ENCODE data around the gene CHMP4B. TPM values are rescaled to one million over a fixed set of nuclear protein-coding genes. Genes with fewer than 3 reads are reported as not detected.

The CHMP4B gene
- total RNA-seq, 1 donor from 2014 or later = 137 TPM

DNA sequence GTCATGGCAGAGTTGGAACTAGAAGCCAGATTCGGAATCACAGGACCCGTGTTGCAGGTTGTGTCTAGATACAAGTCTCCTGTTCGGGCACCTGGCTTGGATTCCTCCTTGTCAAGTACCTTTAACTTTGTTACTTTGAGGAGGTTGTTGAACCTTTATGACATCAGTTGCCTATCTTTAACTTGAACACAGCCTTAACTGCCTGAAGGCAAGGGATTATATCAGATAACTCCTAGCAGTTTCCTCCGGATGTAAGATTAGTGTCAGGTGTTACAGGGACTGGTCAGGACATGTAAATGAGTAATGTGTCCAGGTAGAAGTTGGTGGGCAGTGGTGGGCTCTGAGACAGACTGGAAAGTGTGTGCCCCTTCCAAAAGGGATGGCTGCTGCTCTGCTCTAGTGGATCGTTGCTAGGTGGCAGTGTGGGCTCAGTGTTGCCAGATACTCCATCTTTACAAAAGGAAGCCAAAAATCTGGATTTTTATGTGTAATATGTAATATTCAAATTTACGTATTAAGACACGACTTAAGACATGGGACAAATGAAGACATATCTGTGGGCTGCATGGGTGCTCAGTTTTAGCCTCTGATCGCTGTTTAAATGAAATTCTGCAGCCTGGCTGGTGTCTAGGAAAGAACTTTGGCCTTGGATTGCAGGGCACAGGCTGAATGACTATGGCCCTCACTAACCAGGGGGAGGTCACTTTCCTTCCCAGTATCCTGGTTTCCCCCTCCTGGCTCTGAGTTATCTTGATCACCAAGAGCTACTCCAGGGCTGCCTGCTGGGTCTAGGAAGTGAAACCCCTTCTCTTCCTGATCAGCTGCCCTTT, 27.1 kb downstream of the CHMP4B start:
- Mint-ChIP-seq H3K36me3 (ENCODE audit: insufficient read depth) (peaks cover 14% of the 10 kb centered on the region), H3K9me3 (ENCODE audit: low read depth) (peaks cover 5% of the 10 kb centered on the region), H3K27me3 (no peaks in the 10 kb centered on the region), H3K27ac (peak overlapping the region; percentile 4), H3K4me1 (ENCODE audit: low read depth) (peaks cover 57% of the 10 kb centered on the region), H3K4me3 (ENCODE audit: low read depth) (no peak overlapping the region)
- no peak for DNase-seq (ENCODE audit: low spot score, unreplicated experiment)
- peak; percentile 10 for TF ChIP-seq CTCF (IDR thresholded peaks at IDR 0.05; ENCODE audit: unreplicated experiment)

- DNase-seq (ENCODE audit: low spot score, unreplicated experiment) = no peak
- H3K27ac Mint-ChIP-seq = no peak overlapping the region
- H3K9me3 Mint-ChIP-seq (ENCODE audit: low read depth) = peaks cover 5% of the 10 kb centered on the region
- peaks cover 11% of the 10 kb centered on the region for H3K36me3 Mint-ChIP-seq (ENCODE audit: insufficient read depth)
- peaks cover 59% of the 10 kb centered on the region for H3K4me1 Mint-ChIP-seq (ENCODE audit: low read depth)
- H3K4me3 Mint-ChIP-seq (ENCODE audit: low read depth) = no peak overlapping the region
- TF ChIP-seq CTCF (IDR thresholded peaks at IDR 0.05; ENCODE audit: unreplicated experiment) = no peak
- H3K27me3 Mint-ChIP-seq = no peaks in the 10 kb centered on the region
These were observed 28.4 kb downstream of the CHMP4B start for GRCh38 chr20:33839591-33839990.

GRCh38 chr20:33840160-33840559, 29.0 kb downstream of the CHMP4B start:
- H3K9me3 Mint-ChIP-seq (ENCODE audit: low read depth) = peaks cover 5% of the 10 kb centered on the region
- no peak for TF ChIP-seq CTCF (IDR thresholded peaks at IDR 0.05; ENCODE audit: unreplicated experiment)
- no peak for DNase-seq (ENCODE audit: low spot score, unreplicated experiment)
- H3K27me3 Mint-ChIP-seq = no peaks in the 10 kb centered on the region
- H3K4me3 Mint-ChIP-seq (ENCODE audit: low read depth) = no peak overlapping the region
- peaks cover 59% of the 10 kb centered on the region for H3K4me1 Mint-ChIP-seq (ENCODE audit: low read depth)
- H3K27ac Mint-ChIP-seq = no peak overlapping the region
- peaks cover 10% of the 10 kb centered on the region for H3K36me3 Mint-ChIP-seq (ENCODE audit: insufficient read depth)

DNA sequence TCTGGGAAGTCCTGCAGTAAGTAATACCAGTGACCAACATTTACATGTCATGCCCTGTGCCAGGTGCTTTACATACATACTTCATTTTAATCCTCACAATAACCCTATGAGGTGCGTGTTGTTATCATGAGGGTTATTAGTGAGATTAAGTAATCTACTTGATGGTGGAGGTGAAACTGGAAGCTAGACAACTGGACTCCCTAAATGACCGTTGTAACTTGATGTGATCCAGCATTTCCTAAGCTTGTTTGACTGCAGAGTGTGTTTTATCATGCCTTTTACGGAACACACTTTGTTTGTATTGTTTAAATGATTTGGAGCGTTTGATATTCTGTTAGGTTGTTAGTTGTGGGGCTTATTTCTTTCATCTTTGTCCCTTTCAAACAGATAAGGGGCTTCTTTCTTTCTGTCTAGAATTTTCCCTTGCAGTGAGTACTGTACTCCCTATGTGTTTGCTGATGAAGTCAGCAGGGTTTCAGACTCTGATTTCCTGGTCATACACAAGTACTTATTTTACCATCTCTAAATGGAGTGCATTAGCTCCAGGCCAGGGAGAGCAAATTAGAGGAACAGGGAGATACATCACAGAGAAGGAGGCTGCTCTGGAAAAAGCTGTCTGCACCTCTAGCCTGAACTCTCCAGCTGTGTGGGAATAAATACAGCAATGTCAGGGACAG, 29.7 kb downstream of the CHMP4B start:
- H3K4me1 Mint-ChIP-seq (ENCODE audit: low read depth) = peaks cover 59% of the 10 kb centered on the region
- no peak overlapping the region for H3K4me3 Mint-ChIP-seq (ENCODE audit: low read depth)
- no peaks in the 10 kb centered on the region for H3K9me3 Mint-ChIP-seq (ENCODE audit: low read depth)
- H3K27ac Mint-ChIP-seq = peak overlapping the region; percentile 5
- no peak for DNase-seq (ENCODE audit: low spot score, unreplicated experiment)
- H3K36me3 Mint-ChIP-seq (ENCODE audit: insufficient read depth) = peaks cover 4% of the 10 kb centered on the region
- no peaks in the 10 kb centered on the region for H3K27me3 Mint-ChIP-seq
- no peak for TF ChIP-seq CTCF (IDR thresholded peaks at IDR 0.05; ENCODE audit: unreplicated experiment)

- H3K36me3 Mint-ChIP-seq (ENCODE audit: insufficient read depth) = peaks cover 2% of the 10 kb centered on the region
- H3K4me1 Mint-ChIP-seq (ENCODE audit: low read depth) = peaks cover 57% of the 10 kb centered on the region
- no peak overlapping the region for H3K27ac Mint-ChIP-seq
- no peak for DNase-seq (ENCODE audit: low spot score, unreplicated experiment)
- no peak for TF ChIP-seq CTCF (IDR thresholded peaks at IDR 0.05; ENCODE audit: unreplicated experiment)
- H3K4me3 Mint-ChIP-seq (ENCODE audit: low read depth) = no peak overlapping the region
- no peaks in the 10 kb centered on the region for H3K27me3 Mint-ChIP-seq
- H3K9me3 Mint-ChIP-seq (ENCODE audit: low read depth) = no peaks in the 10 kb centered on the region
These were observed 30.3 kb downstream of the CHMP4B start for GRCh38 chr20:33841436-33841799.
